NCI-H524 treated with DMSO at 0.1 percent for 48 hours (cell line): Measurements from ENCODE around the gene RHOT2.
"Not testable (repeated sequence)": the region's sequence is repeated elsewhere in the genome, so short reads cannot be mapped to it uniquely, and the experiment has no call there.

Experiments used
- DNase-seq: peaks from one replicate; lab custom pipeline; 2025; lab: John Stamatoyannopoulos, UW

RHOT2 gene

GRCh38 chr16:700684-701584, 33.0 kb downstream of the RHOT2 start:
- DNase-seq, result no peak

DNA sequence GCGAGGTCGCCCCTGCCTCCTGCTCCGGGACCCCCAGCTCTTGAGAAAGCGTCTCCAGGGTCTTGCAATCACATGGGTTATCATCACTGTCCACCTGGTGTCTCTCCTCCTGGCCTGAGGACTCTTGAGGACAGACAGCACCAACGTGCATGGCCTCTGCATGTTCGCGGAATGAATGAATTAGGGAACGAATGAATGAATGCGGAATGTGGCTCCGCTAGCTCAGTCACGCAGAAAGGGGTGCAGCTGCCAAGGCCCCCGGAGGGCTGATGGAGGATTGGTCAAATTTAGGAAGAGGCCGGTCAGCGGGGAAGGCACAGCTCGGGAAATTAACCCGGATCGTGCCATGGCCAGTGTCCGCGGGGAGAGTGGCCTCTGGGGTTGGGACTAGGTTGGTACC, 34.4 kb downstream of the RHOT2 start:
- DNase-seq, result no peak

- DNase-seq, result no peak
Observed at GRCh38 chr16:703406-703805, 35.5 kb downstream of the RHOT2 start.

DNA sequence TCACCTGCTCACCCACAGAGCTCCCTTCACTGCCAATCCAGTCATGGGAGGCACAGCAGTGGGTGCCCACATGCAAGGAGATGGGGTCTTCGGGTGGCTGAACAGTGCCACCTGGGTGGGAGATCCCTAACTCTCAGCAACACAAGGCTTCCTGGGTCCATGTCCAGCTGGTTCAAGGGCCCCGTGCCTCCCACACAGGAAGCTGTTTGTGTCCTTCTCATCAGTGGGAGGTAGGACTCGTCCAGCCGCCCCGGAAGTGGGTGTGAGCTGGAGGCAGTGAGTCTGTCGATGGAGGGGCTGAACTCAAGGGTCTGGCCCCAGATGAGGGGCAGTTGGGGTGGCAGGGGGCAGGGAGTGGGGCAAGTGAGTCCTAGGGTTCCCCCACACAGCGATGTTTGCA, 36.1 kb downstream of the RHOT2 start:
- no peak for DNase-seq

- no peak for DNase-seq
Observed at GRCh38 chr16:704552-705380, 36.8 kb downstream of the RHOT2 start.

GRCh38 chr16:705431-706188, 37.7 kb downstream of the RHOT2 start, which contains the start of gene FBXL16:
Gene FBXL16, minus strand, starts transcription at chr16:705801. Its CDS starts 8,396 bp downstream, at chr16:697405.
- DNase-seq, result peak; percentile 18

DNA sequence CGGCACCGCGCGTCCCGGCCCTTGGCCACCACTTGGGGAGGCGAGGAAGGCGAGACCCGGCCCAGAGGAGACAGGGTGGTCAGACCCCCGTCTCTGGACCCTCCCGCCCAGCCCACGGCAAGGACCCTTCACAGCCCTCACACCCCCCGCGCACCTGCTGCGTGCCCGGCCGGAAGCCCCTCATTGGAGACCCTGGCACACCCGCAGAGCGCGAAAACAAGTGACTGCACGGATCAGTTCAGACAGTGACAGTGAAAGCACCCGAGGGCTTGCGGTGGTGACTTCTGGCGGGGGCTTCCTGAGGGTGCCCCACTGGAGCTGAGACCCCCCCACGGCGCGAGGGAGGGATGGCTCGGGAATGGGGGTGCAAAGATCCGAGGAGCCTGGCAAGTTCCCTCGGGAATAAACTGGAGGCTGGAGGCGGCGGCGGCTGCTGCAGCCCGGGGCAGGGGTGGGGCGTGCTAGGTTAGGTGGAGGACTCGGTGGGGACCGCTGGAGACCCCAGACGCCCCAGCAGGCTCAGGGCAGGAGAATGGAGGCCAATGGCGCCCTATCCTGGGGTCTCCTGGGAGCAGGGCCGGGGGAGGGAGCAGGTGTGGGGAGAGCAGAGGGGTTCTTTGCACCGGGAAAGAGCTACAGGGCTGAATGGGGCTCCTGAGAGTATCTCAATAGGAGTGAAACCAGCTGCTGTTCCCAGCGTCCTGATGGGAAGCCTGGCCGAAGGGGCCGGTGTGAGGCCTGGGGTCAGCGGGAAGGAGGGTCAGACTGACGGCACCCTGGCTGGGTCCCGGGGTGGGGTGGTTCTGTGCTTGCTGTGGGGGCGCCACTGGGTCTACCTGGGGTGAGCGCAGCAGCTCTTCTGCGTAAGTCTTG, 38.5 kb downstream of the RHOT2 start:
- DNase-seq, result no peak

GRCh38 chr16:707062-707538, 39.2 kb downstream of the RHOT2 start:
- no peak for DNase-seq

- DNase-seq, result no peak
Observed at GRCh38 chr16:708019-708418, 40.1 kb downstream of the RHOT2 start.

GRCh38 chr16:708959-709358, 41.0 kb downstream of the RHOT2 start:
- no peak for DNase-seq

DNA sequence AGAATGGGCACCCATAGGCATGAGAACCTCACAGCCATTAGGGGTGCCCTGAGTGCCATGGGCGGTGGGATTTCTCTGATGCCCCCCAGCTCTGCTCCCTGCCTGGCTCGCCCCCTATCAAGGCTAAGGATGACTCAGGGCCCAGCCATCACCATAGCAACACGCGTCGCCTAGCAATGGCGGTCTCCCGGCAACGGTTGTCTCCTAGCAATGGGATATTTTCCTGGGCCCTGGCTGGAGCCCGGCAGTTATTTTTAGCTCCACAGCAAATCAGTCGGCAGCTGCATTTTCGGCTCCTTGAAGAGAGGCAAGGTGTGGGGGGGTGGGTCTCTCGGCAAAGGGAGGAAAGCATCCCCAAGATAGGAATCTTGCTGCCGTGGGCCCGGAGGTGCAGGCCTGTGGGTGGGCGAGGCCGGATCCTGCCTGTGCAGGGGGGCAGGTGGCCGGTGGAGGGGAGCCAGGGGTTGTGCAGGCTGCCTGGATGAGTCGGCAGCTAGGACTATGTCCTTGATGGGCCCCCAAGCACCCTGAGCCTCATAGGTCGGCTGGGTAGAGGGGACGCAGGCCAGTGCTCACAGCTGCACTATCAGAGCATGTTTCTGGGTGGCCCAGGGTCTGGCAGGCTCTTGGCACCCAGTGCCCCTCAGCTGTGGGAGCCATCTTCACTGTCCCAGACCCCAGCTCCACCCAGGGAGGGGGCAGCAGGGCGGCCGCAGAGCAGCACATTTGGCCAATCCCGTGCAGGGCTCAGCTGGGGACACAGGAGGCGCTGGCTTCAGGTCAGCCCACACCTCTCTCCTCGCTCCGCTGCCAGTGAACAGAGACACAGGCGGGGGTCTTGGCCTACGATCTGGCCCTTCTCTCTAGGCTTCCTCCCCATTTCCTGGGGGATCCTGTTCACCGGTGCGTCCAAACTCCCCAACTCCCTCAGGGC, 41.9 kb downstream of the RHOT2 start:
- DNase-seq, result peak; percentile 77

DNA sequence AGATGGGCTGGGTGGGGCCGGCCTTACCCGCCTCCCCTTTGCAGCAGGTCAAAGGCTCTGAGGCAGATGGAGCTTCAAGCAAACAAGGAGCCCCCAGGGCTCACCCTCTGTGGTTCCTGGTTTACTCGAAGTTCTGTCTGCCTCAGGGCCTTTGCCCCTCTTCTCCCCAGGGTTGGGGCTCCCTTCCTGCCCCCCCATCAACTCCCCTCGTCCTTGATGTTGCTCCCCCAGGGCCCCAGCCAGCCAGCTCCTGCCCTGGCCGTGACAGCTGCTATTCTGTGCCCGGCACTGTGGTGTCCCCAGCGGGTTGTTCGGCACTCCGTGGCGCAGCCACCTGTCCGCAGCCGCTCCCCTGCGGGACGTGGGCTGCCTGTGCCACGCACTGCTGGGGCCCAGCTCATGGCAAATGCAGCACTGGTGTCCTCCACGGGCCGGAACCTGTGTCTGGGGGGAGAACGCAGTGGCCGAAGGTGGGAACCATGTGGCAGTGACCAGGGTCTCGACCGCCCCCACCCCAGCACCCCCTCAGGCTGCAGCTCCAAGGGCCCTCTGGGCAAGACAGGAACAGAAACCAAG, 42.7 kb downstream of the RHOT2 start:
- DNase-seq, result no peak

GRCh38 chr16:711084-711483, 43.2 kb downstream of the RHOT2 start:
- DNase-seq, result no peak

DNA sequence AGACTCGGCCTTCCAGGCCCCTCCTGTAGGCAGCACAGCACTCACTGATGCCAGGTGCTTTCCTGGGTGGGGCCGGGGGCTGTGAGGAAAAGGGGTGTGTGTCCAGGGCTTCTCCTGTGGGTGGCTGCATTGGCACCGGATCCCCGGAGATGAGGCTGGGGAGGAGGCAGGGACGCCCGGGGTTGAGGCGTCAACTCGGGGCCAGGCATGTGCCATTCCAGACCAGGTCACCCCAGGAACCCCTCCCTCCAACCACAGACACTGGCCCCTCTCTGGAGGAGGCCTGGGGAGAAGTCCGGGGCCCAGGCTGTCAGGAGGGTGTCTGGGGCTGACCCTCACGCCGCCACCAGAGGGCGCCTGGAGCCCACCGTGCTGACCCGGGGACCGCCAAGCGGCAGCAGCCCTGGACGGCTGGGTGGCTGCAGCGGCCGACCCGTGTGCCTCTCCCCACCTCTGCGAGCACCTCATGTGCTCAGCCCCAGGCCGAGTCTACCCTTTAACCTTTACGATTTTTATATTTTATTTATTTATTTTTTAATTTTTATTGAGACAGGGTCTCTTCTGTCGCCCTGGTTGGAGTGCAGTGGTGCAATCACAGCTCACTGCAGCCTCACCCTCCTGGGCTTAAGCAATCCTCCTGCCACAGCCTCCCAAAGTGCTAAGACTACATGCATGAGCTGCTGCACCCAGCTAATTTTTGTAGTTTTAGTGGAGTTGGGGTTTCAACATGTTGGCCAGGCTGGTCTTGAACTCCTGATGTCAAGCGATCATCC, 43.8 kb downstream of the RHOT2 start:
- DNase-seq, result no peak

- not testable (repeated sequence) for DNase-seq
Observed at GRCh38 chr16:712740-713250, 44.9 kb downstream of the RHOT2 start.

- no peak for DNase-seq
Observed at GRCh38 chr16:714079-714478, 46.1 kb downstream of the RHOT2 start.

- peak; percentile 18 for DNase-seq
Observed at GRCh38 chr16:714558-715476, 46.9 kb downstream of the RHOT2 start, which contains the start of gene METRN. Gene METRN, plus strand, starts transcription at chr16:715118. Its CDS starts 172 bp downstream, at chr16:715290.
